Chondrocyte (in vitro differentiated cells): Measurements from ENCODE around the gene RABGAP1L. TPM values are rescaled to one million over a fixed set of nuclear protein-coding genes. Genes with fewer than 3 reads are reported as not detected.

Experiments used
- DNase-seq: peaks from one replicate; pipeline ENCODE4 v3.0.0; 2021; ENCODE audit warnings: mixed read lengths, low spot score
- H3K27ac Mint-ChIP-seq: one replicate; pipeline ENCODE4 v1.8.0; 2021; ENCODE audit warnings: mild to moderate bottlenecking, moderate library complexity, mixed read lengths; ENCODE audit not compliant: unreplicated experiment
- H3K27me3 Mint-ChIP-seq: 2 replicates; pipeline ENCODE4 v1.8.0; 2021; ENCODE audit warnings: low read depth, mixed read lengths
- H3K36me3 Mint-ChIP-seq: 2 replicates; pipeline ENCODE4 v1.8.0; 2021; ENCODE audit warnings: low read depth, mixed read lengths
- H3K4me1 Mint-ChIP-seq: 2 replicates; pipeline ENCODE4 v1.8.0; 2021; ENCODE audit warnings: low read depth, mild to moderate bottlenecking, mixed read lengths
- H3K4me3 Mint-ChIP-seq: one replicate; pipeline ENCODE4 v1.8.0; 2021; ENCODE audit warnings: mild to moderate bottlenecking, moderate library complexity, mixed read lengths; ENCODE audit not compliant: unreplicated experiment
- H3K9me3 Mint-ChIP-seq: 2 replicates; pipeline ENCODE4 v1.8.0; 2021; ENCODE audit warnings: low read depth, mixed read lengths
- total RNA-seq: library from RNA; stranded (reverse); gene quantifications from 3 replicates; pipeline ENCODE4 v1.2.1, GENCODE V29; 2021
- TF ChIP-seq, protein P1 (sequence below): fragments of 200-600 bp; sonication (generic); IDR thresholded peaks from 2 replicates; pipeline ENCODE4 v1.5.0; 2021; ENCODE audit warnings: antibody characterized with exemption, mild to moderate bottlenecking, moderate library complexity

The RABGAP1L gene
- total RNA-seq, 1 donor from 2014 or later: 27.1 TPM

DNA sequence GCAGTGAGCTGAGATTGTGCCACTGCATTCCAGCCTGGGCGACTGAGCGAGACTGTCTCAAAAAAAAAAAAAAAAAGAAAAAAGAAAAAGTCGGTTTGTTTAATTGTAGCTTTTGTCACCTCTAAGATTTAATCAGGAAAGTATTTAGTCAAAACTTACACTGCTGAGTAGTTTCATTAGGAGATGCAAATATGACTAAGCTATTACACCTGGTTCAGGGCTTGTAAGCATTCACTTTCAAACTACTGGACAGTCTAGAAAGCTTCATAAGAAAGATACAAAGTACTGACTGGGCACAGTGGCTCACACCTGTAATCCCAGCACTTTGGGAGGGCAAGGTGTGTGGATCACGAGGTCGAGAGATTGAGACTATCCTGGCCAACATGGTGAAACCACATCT, 764.5 kb downstream of the RABGAP1L start:
- no peak for DNase-seq
- no peaks in the 10 kb centered on the region for H3K27me3 Mint-ChIP-seq
- H3K4me3 Mint-ChIP-seq: no peak overlapping the region
- H3K9me3 Mint-ChIP-seq: peaks cover 3% of the 10 kb centered on the region
- H3K27ac Mint-ChIP-seq: no peak overlapping the region
- no peaks in the 10 kb centered on the region for H3K36me3 Mint-ChIP-seq
- no peaks in the 10 kb centered on the region for H3K4me1 Mint-ChIP-seq
- TF ChIP-seq, protein P1, sequence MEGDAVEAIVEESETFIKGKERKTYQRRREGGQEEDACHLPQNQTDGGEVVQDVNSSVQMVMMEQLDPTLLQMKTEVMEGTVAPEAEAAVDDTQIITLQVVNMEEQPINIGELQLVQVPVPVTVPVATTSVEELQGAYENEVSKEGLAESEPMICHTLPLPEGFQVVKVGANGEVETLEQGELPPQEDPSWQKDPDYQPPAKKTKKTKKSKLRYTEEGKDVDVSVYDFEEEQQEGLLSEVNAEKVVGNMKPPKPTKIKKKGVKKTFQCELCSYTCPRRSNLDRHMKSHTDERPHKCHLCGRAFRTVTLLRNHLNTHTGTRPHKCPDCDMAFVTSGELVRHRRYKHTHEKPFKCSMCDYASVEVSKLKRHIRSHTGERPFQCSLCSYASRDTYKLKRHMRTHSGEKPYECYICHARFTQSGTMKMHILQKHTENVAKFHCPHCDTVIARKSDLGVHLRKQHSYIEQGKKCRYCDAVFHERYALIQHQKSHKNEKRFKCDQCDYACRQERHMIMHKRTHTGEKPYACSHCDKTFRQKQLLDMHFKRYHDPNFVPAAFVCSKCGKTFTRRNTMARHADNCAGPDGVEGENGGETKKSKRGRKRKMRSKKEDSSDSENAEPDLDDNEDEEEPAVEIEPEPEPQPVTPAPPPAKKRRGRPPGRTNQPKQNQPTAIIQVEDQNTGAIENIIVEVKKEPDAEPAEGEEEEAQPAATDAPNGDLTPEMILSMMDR: no peak

DNA sequence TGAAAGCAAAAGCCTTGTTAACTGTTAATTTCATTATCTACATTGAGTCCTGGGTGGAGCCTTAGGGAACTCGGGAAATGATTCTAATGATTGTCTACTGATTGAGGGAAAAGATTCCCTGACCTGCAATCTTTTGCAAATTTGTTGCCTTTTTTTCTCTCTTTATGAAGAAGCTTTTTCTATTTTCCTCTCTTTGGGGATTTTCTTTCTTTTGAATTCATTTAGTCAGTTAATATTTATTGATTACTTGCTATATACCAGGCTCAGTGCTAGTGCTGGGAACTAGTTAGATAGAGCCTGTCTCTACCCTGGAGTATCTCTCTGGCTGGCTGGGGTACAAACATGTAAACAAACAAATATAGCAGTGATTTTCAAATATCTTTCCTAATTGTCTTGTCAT, 769.2 kb downstream of the RABGAP1L start:
- Mint-ChIP-seq H3K27me3 (no peaks in the 10 kb centered on the region), H3K27ac (no peak overlapping the region), H3K9me3 (no peaks in the 10 kb centered on the region), H3K4me3 (no peak overlapping the region), H3K4me1 (peaks cover 6% of the 10 kb centered on the region), H3K36me3 (no peaks in the 10 kb centered on the region)
- no peak for DNase-seq
- TF ChIP-seq, protein P1: no peak

DNA sequence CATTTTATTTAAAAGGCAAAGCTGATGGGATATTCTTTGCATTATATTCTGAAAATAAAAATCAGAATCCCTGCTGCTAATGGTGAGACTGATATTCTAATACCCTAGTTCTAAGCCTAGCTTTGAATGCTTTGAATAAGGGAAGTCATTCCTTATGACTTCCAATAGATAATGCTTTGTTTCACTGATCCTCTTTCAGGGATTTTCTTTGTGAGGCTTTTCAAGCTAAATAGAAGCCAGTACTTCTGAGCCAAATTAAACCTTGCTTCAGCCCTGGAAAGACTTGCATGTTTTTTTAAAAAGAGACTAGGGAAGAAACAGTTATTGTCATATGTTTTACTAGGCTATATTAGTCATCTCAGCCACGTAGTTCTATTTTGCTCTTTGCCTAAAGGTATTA, 771.9 kb downstream of the RABGAP1L start:
- Mint-ChIP-seq H3K27ac (no peak overlapping the region), H3K4me3 (no peak overlapping the region), H3K4me1 (peaks cover 6% of the 10 kb centered on the region), H3K9me3 (no peaks in the 10 kb centered on the region), H3K27me3 (no peaks in the 10 kb centered on the region), H3K36me3 (no peaks in the 10 kb centered on the region)
- TF ChIP-seq, protein P1: no peak
- no peak for DNase-seq

GRCh38 chr1:174932587-174932986, 773.3 kb downstream of the RABGAP1L start:
- H3K27ac Mint-ChIP-seq: no peak overlapping the region
- H3K36me3 Mint-ChIP-seq: no peaks in the 10 kb centered on the region
- H3K9me3 Mint-ChIP-seq: no peaks in the 10 kb centered on the region
- no peak overlapping the region for H3K4me3 Mint-ChIP-seq
- no peak for DNase-seq
- H3K27me3 Mint-ChIP-seq: no peaks in the 10 kb centered on the region
- TF ChIP-seq, protein P1: peak; percentile 43
- peaks cover 6% of the 10 kb centered on the region for H3K4me1 Mint-ChIP-seq

DNA sequence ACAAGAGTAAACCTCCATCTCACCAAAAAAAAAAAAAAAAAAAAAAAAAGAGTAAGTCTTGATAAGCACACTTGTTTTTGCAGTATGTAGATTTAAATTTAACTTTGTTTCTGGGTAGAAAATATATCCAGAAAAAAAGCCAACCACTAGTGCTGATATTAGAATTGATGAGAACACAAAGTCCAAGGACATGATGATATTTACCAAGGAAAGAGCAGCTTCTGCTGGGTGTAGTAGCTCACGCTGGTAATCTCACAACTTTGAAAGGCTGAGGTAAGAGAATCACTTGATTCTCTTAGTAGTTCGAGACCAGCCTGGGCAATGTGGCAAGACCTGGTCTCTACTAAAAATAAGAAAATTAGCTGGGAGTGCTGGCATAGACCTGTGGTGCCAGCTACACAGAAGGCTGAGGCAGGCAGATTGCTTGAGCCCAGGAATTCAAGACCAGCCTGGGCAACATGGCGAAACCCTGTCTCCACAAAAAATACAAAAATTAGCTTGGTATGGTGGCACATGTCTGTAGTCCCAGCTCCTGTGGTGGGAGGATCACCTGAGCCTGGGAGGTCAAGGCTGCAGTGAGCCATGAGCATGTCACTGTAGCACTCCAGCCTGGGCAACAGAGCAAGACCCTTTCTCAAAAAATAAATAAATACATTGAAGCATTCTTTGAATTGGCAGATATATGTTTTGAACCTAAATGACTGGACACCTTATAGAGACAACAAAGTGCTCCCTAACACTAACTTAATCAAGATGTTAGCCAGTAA, 776.8 kb downstream of the RABGAP1L start:
- Mint-ChIP-seq H3K9me3 (no peaks in the 10 kb centered on the region), H3K36me3 (no peaks in the 10 kb centered on the region), H3K4me1 (peaks cover 13% of the 10 kb centered on the region), H3K27me3 (no peaks in the 10 kb centered on the region), H3K27ac (no peak overlapping the region), H3K4me3 (no peak overlapping the region)
- TF ChIP-seq, protein P1: no peak
- no peak for DNase-seq
